Measurements from ENCODE around the gene STX18.

The STX18 gene

GRCh38 chr4:4559596-4559995 lies 17.7 kb upstream of the STX18 start:
- DNase-seq: no peak
- no peaks in the 10 kb centered on the region for H3K9me2 ChIP-seq (replicated peaks; ENCODE audit: insufficient read depth, low read length)
- no peaks in the 10 kb centered on the region for H4K20me1 ChIP-seq (ENCODE audit: insufficient read depth, low read length)
- no peak overlapping the region for H3K27ac ChIP-seq (ENCODE audit: low read length)
- H3K4me3 ChIP-seq (ENCODE audit: low read length): no peak overlapping the region
- H3K79me2 ChIP-seq (ENCODE audit: low read length): no peaks in the 10 kb centered on the region
- no peaks in the 10 kb centered on the region for H3K27me3 ChIP-seq (replicated peaks; ENCODE audit: insufficient read depth, low read length)
- H3F3A ChIP-seq (ENCODE audit: insufficient read depth, low read length): no peaks in the 10 kb centered on the region
- no peaks in the 10 kb centered on the region for H3K36me3 ChIP-seq (replicated peaks; ENCODE audit: insufficient read depth, low read length)
- no peaks in the 10 kb centered on the region for H3K4me1 ChIP-seq (ENCODE audit: low read length)
- H3K4me2 ChIP-seq (ENCODE audit: low read depth, low read length): no peak overlapping the region
- no peak overlapping the region for H2AFZ ChIP-seq (ENCODE audit: low read length)
- no peaks in the 10 kb centered on the region for H3K9me3 ChIP-seq (replicated peaks; ENCODE audit: insufficient read depth, low read length)
- no peak for TF ChIP-seq CTCF (IDR thresholded peaks at IDR 0.05; ENCODE audit: low read length)
- TF ChIP-seq EZH2 (optimal IDR thresholded peaks at IDR 0.05; ENCODE audit: low read depth, low read length): no peak
- TF ChIP-seq EZH2phosphoT487 (IDR thresholded peaks at IDR 0.05; ENCODE audit: low read length): no peak
- H3K9ac ChIP-seq (ENCODE audit: low read length): no peak overlapping the region

GRCh38 chr4:4558881-4559280 lies 17.0 kb upstream of the STX18 start:
- Histone ChIP-seq H3K27me3 (replicated peaks; ENCODE audit: insufficient read depth, low read length) (no peaks in the 10 kb centered on the region), H3K27ac (ENCODE audit: low read length) (no peak overlapping the region), H3K9me3 (replicated peaks; ENCODE audit: insufficient read depth, low read length) (no peaks in the 10 kb centered on the region), H3K4me1 (ENCODE audit: low read length) (no peaks in the 10 kb centered on the region), H2AFZ (ENCODE audit: low read length) (no peak overlapping the region), H3K4me2 (ENCODE audit: low read depth, low read length) (no peak overlapping the region), H3K9ac (ENCODE audit: low read length) (no peak overlapping the region), H3F3A (ENCODE audit: insufficient read depth, low read length) (no peaks in the 10 kb centered on the region), H3K79me2 (ENCODE audit: low read length) (no peaks in the 10 kb centered on the region), H4K20me1 (ENCODE audit: insufficient read depth, low read length) (no peaks in the 10 kb centered on the region), H3K4me3 (ENCODE audit: low read length) (no peak overlapping the region), H3K9me2 (replicated peaks; ENCODE audit: insufficient read depth, low read length) (no peaks in the 10 kb centered on the region), H3K36me3 (replicated peaks; ENCODE audit: insufficient read depth, low read length) (no peaks in the 10 kb centered on the region)
- no peak for DNase-seq
- TF ChIP-seq EZH2 (optimal IDR thresholded peaks at IDR 0.05; ENCODE audit: low read depth, low read length): no peak
- no peak for TF ChIP-seq CTCF (IDR thresholded peaks at IDR 0.05; ENCODE audit: low read length)
- no peak for TF ChIP-seq EZH2phosphoT487 (IDR thresholded peaks at IDR 0.05; ENCODE audit: low read length)

DNA sequence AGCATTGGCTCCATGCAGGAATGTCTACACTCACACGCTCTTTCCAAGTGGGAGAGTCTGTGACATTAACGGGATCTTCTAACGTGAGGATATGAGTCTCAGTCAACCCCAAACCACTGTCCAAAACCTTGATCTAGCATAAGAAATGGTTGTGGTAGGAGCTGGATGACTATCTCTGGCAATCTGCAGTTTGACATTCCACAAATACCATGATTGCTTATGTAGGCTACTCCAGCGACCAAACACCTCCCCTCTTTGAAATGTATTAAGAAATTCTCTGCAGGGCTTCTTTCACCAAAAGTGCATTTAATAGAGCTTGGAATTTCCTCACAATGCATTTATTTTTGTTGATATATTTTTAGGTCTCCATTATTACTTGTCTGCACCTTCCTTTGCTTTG lies 14.1 kb upstream of the STX18 start:
- Histone ChIP-seq H3F3A (ENCODE audit: insufficient read depth, low read length) (no peaks in the 10 kb centered on the region), H3K27me3 (replicated peaks; ENCODE audit: insufficient read depth, low read length) (no peaks in the 10 kb centered on the region), H3K79me2 (ENCODE audit: low read length) (no peaks in the 10 kb centered on the region), H3K27ac (ENCODE audit: low read length) (no peak overlapping the region), H3K4me1 (ENCODE audit: low read length) (no peaks in the 10 kb centered on the region), H3K36me3 (replicated peaks; ENCODE audit: insufficient read depth, low read length) (no peaks in the 10 kb centered on the region), H3K4me3 (ENCODE audit: low read length) (no peak overlapping the region), H4K20me1 (ENCODE audit: insufficient read depth, low read length) (no peaks in the 10 kb centered on the region), H3K9me2 (replicated peaks; ENCODE audit: insufficient read depth, low read length) (no peaks in the 10 kb centered on the region), H2AFZ (ENCODE audit: low read length) (no peak overlapping the region), H3K9me3 (replicated peaks; ENCODE audit: insufficient read depth, low read length) (no peaks in the 10 kb centered on the region), H3K4me2 (ENCODE audit: low read depth, low read length) (no peak overlapping the region), H3K9ac (ENCODE audit: low read length) (no peak overlapping the region)
- TF ChIP-seq EZH2phosphoT487 (IDR thresholded peaks at IDR 0.05; ENCODE audit: low read length): no peak
- TF ChIP-seq CTCF (IDR thresholded peaks at IDR 0.05; ENCODE audit: low read length): no peak
- TF ChIP-seq EZH2 (optimal IDR thresholded peaks at IDR 0.05; ENCODE audit: low read depth, low read length): no peak
- DNase-seq: no peak
